Measurements from ENCODE around the gene STXBP5.

The STXBP5 gene

DNA sequence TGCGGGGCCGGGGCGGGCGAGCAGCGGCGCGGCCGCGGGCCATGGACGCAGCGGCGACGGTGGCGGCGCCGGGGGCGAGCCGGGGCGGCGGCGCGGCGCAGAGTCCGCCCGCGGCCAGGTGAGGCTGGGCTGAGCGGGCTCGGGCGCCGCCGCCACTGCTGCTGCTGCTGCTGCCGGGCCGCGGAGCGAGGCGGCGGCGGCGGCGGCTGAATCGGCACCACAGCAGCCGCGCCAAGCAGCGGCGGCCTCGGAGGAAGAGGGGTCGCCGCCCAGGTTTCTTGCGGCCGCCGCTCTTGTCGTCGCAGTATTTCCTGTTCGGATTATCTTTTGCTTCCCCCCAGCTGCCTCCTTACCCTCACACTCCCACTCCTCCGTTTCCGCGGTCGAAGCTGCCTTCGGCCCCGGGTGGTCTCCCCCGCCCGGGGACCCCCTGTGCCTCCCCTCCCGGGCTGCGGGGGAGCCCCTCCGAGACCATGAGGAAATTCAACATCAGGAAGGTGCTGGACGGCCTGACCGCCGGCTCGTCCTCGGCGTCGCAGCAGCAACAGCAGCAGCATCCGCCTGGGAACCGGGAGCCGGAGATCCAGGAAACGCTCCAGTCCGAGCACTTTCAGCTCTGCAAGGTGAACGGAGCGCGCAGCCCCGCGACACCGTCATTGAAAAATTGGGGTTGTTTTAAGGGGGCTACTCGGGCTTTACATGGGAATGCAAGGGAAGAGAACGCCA, at the start of gene STXBP5:
Gene STXBP5, plus strand, starts transcription at position 358 of the 726 bp plus-strand sequence. Its CDS starts 116 bp downstream, at position 474.
- peak; percentile 19 for DNase-seq

DNA sequence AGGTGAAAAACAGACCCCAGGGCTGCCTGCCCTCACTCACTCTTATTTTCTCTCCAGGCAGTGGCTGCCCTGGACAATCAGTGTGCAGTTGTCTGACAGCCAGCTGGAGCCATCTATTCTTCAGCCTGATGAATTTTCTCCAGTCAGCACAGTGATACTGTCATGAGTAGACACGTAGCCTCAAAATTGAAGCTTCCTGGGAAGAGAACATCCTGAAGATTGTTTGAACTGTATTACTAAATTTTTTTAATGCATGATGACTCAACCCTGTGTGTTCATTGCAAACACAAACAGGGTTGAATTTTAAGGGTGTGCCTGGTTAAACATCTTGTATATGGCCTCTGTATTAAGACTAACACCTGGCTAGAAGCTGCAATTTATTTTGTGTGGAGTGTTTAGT, 49.8 kb upstream of the STXBP5 start:
- peak; percentile 17 for DNase-seq

DNA sequence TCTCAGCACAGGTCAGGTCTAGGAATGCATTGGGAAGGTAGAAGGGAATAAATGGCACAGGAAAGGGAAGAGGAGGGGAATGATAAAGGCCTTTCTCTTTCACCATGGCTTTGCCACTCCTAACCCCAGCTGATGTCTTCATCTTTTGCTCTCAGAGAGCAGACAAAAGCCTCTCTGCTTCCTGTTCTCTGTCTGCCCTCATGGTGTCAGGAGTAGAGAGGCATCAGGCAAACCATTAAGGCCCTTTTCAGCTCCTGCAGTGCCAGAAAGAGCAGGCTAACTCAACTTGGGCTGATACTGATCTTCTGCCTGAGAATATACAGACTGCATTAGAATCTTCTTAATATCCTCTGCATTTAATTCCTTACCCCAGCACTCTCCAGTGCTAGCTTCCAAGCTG, 48.0 kb upstream of the STXBP5 start:
- DNase-seq, result no peak

DNA sequence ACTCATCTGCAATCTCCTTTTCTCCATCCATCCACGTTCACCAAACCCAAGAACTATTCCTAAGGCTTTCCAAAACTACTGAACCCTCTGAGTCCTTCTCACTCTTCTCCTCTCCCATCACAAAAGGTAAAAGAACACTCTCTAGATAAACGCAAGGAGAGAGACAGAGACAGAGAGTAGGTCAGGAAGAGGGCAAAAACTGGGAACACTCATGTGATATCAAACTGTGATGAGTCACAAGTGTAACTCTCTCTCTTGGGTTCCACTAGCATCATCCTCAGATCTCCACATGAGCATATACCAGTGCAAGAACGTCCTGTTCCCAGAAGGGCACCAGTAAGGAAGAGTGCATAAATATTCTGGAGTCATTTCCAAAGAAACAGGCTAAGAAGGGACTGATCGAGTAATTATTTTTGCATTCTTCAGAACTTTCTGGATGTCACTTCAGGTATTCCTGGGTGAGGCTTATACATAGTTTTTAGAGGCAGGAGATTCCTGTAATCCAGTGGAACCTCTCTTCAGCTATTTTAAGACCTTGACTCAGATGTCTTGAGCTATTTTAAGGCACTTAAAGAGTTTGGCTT, 47.3 kb upstream of the STXBP5 start:
- DNase-seq, result no peak

DNA sequence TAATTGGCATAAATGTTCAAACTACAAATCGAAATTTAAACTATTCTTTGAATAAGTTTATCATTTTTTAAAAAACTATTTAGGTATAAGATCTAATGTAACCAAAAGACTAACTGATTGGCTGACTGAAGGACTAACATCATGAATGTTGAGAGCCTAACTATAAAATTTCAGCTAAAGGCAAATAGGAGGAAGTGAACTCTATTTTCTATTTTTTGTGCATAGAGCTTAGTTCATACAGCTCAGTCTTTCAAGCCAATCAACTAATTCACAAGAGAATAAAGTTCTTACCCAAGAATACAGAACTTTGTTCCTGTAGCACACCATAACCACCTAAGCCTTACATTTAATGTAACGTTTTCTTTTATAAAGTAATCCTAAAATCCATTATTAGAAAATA, 46.3 kb upstream of the STXBP5 start:
- no peak for DNase-seq

DNA sequence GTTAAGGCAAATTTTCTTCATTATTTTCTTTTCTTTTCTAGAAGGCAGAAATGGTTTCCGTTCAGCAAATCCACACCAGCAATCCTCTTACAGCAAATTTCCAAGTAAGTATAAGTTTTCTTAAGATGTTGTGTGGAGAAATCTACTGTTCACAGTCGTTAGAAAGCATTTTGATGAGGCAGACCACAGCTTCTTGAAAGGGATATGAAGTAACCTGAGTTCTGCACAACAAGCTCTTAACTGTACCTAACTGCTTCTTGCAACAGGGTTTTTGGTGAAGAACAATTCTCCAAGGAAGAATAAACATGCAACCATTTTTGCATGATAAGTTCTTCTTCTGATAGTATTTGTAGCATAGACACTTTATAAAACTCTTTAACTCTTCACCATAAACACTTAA, 45.3 kb upstream of the STXBP5 start:
- DNase-seq, result no peak

DNA sequence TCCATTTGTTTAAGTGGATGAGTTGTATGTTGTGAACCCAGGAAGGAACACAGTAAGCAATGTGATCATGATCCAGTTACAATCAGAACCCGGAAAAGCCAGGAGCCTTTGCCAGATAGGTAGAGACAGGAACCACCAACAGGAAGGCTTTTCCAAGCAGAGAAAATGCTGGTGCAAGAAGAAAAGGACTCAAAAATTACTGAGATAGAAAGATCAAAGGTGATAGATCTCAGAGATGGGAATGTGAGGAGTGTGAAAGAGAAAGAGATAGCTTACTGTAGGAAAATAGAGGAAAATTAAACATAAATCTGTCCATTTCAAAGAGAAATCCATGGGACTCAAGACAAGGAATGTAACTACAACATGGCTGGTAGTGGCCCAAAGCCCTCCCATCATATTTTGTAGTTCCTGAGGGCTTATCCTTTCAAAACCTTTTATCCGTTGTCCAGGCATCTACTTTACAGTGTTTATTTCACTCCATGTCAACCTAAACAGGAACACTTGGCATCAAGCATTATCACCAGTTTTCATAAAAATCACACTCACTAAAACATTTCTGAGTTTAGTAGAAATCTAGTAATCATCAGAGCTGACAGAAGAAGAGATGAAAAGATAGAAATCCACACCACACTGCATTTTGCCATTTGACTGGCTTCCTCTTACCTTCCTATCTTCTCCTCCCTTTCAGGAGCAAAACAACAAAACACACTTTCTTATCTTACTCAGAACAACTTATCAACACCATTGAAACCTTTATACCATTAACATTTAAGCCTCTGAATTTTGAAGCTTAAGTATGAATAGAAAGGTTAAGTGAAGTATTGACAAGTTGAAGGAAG, 44.5 kb upstream of the STXBP5 start:
- DNase-seq, result no peak

DNA sequence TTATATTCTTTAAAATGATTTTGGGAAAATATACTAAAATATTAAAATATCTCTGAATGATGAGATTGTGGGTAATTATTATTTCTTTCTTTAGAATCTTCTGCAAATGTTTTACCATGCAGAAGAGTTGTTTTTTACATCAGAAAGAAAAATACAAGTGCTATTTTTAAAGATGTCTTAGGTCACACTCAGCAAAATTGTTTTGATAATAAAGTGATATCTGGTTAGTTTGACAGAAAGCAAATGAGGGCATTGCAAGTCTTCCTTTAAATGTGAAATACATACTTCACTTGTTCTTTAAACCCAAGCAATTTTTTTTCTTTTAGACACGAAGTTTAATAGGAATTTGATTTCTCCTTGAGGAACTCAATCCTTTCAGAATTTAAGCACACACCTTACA, 43.6 kb upstream of the STXBP5 start:
- DNase-seq, result no peak

DNA sequence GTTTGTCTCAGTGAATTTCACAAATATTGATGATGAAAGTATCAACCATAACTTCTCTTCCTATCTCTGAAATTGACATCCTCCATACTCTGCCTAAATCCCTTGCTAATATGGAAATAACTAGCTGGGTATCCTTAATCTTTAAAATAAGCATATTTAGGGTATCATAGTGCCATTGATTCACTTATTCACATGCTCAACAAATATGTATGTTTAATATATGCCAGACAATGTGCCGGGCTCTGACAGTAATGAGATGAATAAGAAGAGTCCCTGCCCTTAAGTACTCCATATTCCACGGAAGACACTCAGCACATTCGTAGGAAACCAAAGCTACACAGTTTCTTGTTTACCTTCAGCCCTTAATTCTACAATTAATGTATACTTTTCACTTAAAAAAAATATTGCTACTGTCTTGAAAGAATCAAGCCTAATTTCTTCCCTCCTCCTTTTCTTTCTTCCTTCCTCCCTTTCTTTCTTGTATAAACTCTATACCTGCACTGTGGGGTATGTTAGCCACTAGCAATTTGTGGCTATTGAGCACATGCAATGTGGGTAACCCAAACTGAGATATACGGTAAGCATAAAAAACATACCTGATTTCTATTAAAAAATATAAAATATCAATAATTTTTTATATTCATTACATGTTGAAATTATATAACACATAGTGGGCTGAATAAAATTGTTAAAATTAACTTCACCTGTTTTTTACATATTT, 42.8 kb upstream of the STXBP5 start:
- no peak for DNase-seq

DNA sequence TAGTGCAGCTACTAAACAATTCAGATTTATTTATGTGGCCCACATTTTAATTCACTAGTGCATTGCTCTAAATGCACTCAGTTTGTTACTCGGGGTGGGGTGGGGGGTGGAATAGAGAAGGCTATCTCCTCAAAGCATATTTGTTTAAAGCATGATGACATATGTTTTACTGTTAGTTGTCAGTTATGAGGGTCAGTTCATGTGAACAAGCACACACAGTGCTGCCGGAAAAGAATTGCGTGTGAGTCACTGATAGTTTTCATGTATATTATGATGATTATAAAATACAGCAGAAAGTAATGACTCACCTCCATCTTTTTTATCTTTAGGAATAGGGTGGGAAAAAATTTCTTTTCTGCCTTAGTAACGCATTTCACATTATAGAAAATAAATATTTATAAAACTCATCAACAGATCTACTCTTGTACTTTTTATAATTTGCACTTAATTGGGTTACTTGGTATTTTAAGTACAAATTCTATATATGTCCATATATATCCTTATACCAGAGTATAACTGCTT, 42.2 kb upstream of the STXBP5 start:
- DNase-seq, result no peak

DNA sequence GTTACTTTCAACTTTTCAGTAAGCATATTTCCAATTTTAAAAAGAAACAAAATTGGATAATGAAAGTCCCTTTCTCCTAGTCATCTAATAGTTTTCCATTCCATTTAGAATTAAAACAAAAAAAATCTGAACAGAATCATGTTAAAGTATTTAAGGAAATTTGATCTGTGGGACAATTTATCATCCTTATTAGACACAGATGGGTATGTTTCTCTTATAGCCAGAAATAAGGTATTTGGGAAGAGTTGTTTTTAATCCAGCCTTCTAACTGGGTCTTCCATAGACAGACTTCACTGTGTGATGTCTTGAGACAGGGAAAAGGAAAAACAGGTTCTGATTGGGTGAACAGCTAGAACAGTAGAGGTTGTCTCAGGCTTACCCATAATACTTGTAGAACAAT, 39.5 kb upstream of the STXBP5 start:
- no peak for DNase-seq

DNA sequence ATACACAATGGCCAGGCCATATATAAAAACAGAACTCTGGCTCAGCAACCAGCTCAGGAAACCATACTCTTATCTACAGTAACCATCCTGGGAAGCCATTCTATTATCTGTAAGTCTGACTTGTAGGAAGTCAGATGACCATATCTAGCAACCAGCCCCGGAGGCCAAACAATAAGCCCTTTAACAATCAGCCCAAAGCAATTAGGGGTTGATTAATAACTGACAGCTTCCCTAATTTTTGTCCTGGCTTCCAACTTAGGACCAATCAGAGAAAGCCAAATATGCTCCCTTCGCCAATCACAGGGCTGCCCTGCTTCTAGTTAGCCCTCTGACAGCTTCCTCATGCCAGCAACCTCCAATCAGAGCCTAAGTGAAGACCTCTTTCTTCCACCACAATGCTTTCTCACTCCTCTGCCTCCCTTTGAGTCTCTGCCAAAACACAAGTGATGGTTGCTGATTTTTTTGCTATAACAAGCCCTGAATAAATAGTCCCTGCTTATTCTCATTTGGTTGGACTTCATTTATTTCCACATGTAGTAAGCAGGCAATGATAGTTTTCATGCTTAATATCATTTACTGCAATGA, 37.8 kb upstream of the STXBP5 start:
- DNase-seq, result no peak

DNA sequence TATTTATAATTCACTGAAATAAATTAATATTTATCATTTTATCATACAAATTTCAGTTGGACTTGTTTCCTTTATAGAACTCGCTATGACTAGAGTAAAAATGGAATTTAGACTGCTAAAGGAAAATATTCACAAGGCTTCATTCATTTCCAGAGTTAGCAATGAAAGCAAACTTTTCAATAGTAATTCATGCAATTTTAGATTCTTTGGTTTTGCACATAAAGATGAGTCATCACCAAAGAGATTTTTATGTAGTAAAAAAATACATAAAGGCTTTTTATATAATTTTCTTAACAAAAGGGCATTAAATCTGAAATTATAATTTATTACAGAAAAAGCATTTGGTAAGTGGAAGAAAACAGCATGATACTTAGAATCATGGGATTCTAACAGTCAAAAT, 37.2 kb upstream of the STXBP5 start:
- DNase-seq, result no peak

DNA sequence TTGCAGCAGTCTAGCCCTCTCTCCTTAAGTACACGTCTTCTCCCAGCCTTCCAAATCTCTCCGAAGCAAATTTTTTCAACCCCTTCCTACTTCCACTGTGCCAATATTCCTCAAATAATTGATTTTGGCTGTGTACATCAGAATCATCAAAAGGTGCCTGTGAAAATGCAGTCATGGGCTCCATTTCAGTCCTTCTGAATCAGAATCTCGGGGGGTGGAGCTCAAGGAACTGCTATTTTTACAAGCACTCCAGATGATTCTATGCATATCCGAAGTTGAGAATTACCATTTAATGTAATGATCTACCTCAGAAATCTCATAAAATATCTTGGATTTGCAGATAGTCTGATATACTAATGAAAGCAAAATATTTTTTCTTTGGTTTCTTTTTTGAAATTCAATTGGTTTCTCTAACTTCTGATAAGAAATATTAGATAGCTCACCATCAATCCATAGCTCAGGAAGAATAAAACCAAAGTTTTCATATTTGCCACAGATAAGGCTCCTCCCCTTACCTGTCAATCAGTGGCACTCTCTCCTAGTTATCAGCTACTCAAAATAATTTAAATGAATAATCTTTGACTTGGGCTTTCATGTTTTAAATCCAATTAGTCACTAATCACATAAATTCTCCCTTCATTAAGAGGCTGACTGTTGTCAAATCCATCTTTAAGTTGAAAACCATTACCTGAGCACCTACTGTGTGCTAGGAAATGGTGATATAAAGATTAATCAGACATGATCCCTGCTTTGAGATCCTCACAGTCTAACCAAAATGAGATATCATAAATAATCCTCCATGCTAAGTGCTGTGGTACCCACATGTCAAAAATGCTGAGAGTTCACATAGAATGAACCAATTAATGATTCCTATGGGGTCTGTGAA, 36.4 kb upstream of the STXBP5 start:
- DNase-seq, result no peak

DNA sequence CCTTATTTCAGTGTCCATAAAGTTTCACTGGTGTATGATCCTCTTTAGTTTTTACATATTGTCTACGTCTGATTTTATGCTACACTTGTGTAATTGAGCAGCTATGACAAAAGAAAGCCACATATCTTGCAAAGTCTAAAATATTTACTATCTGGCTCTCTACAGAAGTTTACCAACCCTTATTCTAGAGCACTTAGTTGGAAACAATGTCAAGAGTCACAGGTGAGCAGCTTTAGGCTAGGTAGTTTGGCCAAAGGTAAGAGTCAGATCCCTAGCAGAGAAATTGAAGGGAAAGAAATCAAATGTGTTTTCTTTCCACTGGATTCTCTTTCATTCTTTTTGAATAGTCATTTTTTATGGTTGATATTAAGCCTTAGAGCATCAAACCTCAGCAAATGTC, 34.7 kb upstream of the STXBP5 start:
- no peak for DNase-seq

DNA sequence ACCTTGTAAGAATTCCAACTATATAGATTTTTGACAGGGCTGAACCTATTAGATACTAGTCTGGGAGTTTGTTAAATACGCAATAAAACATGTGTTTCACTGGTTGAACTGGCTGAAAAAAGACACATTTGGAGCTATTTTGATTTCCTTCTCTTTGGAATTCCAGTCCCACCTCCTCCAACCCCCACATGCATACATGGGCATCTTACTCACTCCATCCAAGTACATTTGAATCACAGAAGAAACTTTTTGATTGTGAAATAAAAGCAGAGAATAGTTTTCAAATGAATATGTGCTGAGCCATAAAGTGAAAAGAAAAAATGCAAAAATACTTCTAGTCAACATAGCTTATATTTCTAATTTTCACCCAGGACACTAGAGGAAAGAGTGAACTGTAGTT, 33.9 kb upstream of the STXBP5 start:
- DNase-seq, result no peak

DNA sequence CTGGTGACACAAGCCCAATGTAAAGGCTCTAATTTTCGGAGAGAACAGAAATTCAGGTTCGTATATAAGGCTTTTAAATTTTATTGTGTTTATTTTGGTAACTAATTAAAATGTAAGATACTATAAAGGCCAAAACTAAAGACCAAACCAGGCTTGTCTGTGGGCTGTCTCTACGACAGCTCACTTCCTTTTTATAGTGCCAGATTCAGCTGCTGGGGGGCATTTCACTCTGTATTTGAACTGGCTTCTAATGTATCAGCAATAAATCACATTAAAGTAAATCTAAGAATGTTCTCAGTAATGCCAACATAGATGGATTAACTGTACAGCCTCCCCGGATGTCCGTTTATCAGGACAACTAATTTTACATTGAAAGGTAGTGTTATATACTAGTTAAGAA, 31.1 kb upstream of the STXBP5 start:
- DNase-seq, result no peak

DNA sequence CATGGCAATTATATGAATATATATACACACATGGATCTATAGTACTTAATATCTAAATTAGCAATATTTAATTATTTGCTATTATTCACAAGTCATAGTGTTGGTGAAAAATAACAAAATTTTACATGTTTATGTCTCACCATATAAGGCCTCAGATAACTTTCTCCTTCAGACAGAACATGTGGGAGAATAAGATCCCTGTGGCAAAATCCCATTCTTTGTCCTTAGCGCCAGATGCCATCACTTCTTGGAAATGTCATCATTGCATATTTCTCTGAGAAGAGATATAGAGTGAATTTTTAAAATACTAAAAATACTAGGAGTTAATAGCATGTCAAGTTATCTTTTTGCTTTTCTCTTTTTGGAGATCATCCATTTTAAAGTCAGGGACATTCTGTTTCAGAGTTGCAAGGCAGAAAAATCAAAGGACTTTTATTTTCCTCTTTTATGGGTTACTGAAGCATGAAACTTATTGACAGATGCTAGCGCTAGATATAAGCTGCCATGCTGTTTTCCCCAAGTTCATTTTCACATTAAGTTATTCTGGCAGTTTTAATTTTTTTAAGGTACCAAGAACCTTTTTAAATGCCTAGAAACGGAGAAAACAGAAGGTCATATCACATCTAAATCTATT, 30.4 kb upstream of the STXBP5 start:
- no peak for DNase-seq

DNA sequence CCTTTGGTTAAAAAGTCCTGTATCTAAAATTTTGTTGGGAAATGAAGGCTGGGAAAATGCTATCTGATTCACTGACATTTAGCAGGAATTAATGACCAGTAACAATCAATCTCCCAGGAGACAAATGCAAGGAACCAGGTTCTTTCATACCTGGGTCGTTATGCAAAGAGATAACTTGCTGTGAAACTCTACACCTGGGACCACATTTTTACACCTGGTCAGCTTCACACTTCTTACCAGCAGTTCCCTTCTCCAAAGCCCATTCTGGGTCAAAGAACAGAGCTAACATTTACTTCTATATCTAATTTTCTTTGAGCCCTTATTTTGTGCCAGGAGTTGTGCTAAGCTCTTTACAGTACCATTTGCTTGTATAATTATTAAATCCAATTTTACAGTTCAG, 27.4 kb upstream of the STXBP5 start:
- no peak for DNase-seq

DNA sequence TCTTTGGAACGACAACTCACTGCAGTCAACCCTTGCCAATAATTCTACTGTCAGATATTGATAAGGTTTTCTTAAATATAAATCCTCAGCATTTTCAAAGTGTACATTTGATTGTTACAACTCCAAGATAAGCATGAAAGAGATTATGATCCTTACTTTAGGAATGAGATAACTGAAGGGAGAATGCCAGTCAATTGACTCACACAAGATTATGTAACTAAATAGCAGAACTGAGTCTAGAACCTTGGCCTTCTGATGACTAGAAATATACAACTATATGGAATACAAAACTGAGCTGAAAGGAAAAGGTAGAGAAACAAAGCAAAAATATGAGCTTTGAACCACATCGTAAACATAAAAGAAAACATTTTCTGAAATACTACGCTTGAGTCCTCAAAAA, 26.9 kb upstream of the STXBP5 start:
- no peak for DNase-seq

DNA sequence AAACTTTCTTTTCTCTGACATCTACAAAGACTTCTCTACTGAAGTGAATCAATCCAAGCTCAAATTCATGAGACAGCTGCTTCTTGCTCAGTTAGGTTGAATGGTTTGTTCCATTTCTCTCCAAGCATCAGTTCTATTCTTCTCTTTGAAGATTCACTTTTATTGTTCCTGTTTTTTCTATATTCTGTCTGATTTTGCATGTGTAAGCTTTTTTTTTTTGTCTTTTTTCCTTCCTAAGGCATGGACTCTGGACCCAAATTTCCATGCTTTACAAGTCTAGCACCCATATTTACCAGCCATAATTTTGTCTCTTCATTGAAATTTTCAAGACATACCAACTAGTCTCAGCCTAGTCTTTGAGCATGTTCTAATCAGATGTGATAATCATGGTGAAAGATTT, 25.9 kb upstream of the STXBP5 start:
- DNase-seq, result no peak
